Measurements from ENCODE around the gene STX2.
"Not testable (repeated sequence)": the region's sequence is repeated elsewhere in the genome, so short reads cannot be mapped to it uniquely, and the experiment has no call there.

STX2 gene

GRCh38 chr12:130799051-130799450, 40.0 kb downstream of the STX2 start:
- no peak for DNase-seq (ENCODE audit: low spot score)

GRCh38 chr12:130796985-130797686, 41.9 kb downstream of the STX2 start:
- DNase-seq (ENCODE audit: low spot score) = no peak

- no peak for DNase-seq (ENCODE audit: low spot score)
Measured at GRCh38 chr12:130795906-130796305, 43.1 kb downstream of the STX2 start.

DNA sequence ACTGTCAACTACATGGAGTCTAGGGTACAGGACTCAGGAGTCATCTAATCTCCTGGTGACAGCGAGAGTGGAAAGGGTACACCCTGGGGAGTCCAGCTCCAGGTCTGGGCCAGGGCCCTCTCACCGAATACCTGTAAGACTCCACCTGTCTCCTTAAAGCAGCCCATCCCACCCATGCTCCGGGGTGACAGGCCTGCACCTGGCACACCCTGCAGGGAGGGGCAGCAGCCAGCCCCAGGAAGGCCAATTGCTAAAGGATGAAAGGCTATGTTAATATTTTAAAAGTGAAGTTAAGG, 45.5 kb downstream of the STX2 start:
- no peak for DNase-seq (ENCODE audit: low spot score)

DNA sequence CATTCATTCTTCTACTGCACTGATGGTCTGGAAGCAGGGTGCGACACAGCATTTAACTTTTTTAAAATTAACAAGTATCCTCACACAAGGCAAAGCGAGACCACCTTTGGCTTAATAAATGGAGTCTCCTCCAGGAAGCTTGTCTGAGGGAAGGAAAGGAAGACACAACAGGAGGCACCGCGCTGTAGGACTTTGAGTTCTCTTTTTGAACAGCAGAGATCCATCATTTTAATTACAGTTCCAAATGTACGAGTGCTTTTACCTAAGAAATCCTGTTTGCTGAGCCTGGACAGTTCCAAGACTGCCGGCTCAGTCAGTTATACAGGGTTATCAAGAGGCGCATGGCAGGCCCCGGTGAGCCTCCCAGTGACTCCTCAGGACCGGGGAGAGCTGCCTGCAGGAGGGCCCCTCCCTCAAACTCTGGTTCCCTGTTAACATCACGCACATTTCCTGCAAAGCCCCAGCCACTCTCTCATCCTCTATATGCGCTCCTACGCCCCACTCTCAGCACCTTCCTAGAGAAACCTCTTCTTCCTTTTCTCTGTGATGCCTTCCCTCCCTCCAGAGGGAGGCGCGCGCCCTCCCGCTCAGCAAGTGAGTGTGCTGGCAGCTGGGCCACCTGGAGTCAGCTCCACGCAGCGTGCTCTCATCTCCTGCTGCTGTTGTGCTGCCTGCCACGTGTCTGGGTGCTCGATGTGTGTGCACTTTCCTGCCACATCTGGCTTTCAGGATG, 46.1 kb downstream of the STX2 start:
- DNase-seq (ENCODE audit: low spot score) = no peak

- no peak for DNase-seq (ENCODE audit: low spot score)
Measured at GRCh38 chr12:130791629-130792028, 47.4 kb downstream of the STX2 start.

GRCh38 chr12:130788515-130788914, 50.5 kb downstream of the STX2 start:
- DNase-seq (ENCODE audit: low spot score) = no peak

DNA sequence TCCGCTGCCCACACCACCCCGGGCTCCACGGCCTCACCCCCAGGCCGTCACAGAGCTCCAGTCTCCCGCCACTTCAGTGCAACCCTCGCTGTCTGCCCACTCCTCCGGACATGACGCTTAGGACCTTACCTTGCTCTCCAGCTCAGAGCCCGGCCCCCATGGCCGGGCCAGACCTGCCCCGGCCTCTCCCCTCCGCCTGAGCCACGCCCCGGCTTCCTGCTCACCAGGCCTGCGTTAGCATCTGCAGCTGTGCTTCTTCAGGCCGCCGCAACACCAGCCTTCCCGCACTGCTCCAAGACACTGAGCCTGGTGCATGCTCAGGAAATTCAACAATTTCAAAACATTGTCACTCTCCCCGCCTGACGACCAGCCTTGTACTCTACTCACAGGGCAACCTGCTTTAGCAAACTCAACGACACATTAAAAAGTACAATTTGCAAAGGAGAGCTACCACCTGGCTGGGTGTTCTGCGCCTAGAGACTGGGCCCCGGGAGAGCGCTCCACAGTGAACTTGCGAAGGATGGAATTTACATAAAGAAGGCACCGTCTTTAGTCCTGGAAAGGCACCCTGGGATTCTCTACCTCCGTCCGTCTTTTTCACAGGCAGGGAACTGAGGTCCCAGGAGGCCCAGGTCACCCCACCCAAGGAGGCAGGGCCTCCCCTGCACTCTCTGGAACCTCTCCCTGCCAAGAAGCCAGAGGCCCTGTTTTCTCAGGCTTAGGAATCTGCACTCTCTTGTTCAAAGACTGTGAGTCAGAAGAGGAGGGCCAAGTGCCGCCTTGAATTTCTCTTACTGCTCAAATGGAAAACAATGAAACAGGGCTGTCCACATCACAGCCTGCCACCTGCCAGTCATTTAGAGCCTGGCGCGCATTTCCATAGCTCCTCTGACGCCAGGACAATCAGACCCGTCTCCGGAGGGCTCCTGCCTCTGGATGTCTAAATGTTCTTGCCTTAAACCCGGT, 51.3 kb downstream of the STX2 start:
- DNase-seq (ENCODE audit: low spot score) = no peak

DNA sequence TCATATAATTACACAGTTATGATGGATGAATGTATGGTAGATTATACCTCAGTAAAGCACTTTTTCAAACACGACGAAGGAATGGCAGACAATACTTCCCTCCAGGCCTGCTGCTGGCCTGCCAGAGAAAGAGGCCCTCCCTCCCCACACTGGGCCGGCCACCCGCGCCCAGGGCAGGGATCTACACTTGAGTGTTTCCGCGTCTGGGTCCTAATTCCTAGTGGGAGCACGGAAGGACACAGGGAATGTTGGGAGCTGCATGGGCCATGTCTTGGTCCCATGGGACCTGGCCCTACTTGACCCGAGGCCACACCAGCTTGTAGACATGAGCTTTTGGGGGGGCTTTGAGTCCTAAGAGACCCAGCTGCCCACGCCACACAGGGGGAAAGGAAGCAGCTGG, 52.0 kb downstream of the STX2 start:
- no peak for DNase-seq (ENCODE audit: low spot score)

- no peak for DNase-seq (ENCODE audit: low spot score)
Measured at GRCh38 chr12:130783110-130783715, 55.8 kb downstream of the STX2 start.

- DNase-seq (ENCODE audit: low spot score) = not testable (repeated sequence)
Measured at GRCh38 chr12:130782245-130782644, 56.8 kb downstream of the STX2 start.

- DNase-seq (ENCODE audit: low spot score) = no peak
Measured at GRCh38 chr12:130780880-130781575, 58.0 kb downstream of the STX2 start.

- no peak for DNase-seq (ENCODE audit: low spot score)
Measured at GRCh38 chr12:130780325-130780724, 58.7 kb downstream of the STX2 start.

DNA sequence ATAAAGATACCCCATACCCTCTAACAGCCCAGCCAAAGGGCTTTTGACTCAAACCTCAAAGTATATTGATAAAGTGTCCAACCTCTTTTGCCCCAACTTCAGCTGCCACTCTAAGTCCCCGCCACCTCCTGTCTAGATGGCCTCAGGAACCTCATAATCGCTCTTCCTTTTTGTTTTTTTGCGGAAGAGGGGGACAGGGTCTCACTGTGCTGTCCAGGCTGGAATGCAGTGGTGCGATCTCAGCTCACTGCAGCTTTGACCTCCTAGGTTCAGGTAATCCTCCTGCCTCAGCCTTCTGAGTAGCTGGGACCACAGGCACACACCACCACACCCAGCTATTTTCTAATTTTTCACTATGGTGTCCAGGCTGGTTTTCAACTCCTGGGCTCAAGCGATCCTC, 60.3 kb downstream of the STX2 start:
- DNase-seq (ENCODE audit: low spot score) = no peak

- no peak for DNase-seq (ENCODE audit: low spot score)
Measured at GRCh38 chr12:130776857-130777339, 62.2 kb downstream of the STX2 start.

DNA sequence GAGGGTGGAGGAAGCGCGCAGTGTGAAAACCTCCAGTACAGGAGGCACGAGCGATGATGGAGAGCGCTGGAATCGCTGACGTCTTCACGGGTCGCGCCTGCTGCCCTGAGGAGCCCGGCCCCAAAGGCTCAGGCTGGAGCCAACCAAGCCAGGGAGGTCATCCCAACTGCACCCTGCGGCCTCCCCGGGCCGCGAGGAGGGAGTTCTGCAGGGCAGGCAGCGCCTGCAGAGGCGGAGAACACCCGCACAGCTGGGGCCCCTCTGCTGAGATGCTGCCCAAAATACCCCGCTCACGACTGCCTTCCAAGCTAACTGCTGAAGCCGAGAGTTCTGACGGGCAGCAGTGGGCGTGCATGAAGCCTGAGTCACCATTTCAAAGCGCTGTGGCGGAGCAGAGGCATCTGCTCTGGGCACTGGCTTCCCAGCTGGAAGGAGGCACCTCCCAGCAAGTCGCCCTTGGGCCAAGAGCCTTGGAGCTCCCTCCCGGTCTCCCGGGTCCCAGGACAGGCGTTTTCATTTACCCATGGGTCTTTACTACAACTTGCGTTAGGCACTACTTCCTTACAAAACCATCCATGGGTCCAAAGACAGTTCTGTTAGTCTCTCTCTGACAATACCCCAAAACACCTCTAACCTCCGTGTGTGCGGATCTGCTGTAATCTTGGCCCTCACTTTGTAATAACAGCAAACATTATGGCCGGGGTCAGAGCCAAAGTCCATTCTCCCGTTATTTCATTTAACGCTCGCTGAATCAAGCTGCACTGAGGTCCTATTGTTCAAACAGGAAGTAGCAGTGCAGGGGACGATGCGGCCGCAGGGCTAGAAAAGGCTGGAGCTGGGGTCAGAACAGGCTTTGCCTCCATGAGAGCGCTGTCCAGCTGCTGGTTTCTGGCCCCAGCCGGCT, 62.8 kb downstream of the STX2 start:
- peak; percentile 74 for DNase-seq (ENCODE audit: low spot score)

DNA sequence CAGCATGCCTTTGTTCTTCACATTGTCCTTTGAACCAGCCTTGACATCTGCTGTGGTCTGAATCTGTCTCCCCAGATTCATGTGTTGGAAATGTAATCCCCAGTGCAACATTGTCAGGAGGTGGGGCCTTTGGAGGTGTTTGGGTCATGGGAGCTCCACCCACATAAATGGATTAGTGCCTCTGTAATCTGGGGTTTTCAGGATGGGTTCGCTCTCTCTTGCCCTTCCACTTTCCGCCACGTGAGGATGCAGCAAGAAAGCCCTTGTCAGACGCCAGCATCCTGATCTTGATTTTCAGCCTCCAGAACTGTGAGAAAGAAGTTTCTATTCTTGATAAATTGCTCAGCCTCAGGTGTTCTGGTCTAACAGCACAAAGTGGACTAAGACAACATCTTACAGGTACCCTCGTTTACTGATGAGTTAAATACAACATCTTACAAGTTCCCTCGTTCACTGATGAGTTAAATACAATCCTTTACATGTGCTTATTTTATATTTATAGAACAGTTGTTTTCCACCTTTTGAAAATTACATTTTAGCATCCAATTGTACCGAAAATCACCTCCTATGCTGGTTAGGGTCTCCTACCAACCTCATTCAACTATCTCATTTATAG, 68.5 kb downstream of the STX2 start:
- DNase-seq (ENCODE audit: low spot score) = no peak

GRCh38 chr12:130768120-130768519, 70.9 kb downstream of the STX2 start:
- no peak for DNase-seq (ENCODE audit: low spot score)

DNA sequence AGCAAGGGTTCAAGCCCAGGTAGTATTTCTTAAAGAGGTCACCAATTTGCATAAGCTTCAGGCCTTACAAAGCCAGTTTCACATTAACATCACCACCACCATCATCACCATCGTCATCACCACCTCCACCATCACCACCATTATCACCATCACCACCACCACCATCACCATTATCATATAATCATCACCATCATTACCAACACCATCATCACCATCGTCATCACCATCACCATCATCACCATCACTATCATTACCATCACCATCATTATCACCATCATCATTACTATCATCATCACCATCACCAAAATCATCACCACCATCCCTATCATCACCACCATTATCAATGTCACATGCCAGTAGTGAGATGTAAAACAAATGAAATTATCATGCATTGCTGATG, 72.6 kb downstream of the STX2 start:
- DNase-seq (ENCODE audit: low spot score) = no peak

DNA sequence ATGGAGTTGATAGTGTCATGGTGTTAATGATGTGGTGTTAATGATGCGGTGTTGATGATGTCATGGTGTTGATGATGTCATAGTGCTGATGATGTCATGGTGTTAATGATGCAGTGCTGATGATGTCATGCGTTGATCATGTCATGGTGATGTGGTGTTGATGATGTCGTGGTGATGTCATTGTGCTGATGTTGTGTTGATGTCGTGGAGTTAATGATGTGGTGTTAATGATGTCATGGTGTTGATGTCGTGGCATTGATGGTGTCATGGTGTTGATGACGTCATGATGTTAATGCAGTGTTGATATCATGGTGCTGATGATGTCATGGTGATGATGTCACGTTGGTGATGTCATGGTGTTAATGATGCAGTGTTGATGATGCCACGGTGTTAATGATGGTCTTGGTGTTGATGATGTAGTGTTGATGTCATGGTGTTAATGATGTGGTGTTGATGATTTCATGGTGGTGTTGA, 73.8 kb downstream of the STX2 start:
- DNase-seq (ENCODE audit: low spot score) = no peak

Measured in HuH-7.5 (cell line).